PFSK-1 (cell line): ENCODE results near the gene IRAK1BP1.

Experiments
- POLR2AphosphoS5 ChIP-seq: IDR thresholded peaks from 2 replicates; pipeline ENCODE4 v1.6.1; 2012; ENCODE audit warnings: low read depth, mild to moderate bottlenecking, control low read depth, low read length, moderate library complexity
- REST ChIP-seq, 2 experiments: IDR thresholded peaks; 2 replicates each; pipeline versions ENCODE4 v1.6.1 to v1.8.0; 2011 to 2012; ENCODE audit warnings: low read depth in 2 of 2, low read length in 2 of 2, control low read depth in 1 of 2, inconsistent platforms in 1 of 2, mild to moderate bottlenecking in 1 of 2, moderate library complexity in 1 of 2; ENCODE audit not compliant: insufficient read depth in 1 of 2
- SIN3A ChIP-seq: IDR thresholded peaks from 2 replicates; pipeline ENCODE4 v1.6.1; 2012; ENCODE audit warnings: mild to moderate bottlenecking, low read length, moderate library complexity, borderline replicate concordance; ENCODE audit not compliant: insufficient read depth
- TAF1 ChIP-seq: IDR thresholded peaks from 2 replicates; pipeline ENCODE4 v1.6.1; 2012; ENCODE audit warnings: low read length, control low read depth, borderline replicate concordance; ENCODE audit not compliant: insufficient read depth

- TF ChIP-seq POLR2AphosphoS5 (no peak), REST (IDR thresholded peaks at IDR 0.05; ENCODE audit: insufficient read depth in 1 of 2, low read depth in 2 of 2, low read length in 2 of 2) (no peak), SIN3A (no peak), TAF1 (no peak)
Measured at GRCh38 chr6:78841111-78841510, 26.2 kb upstream of the IRAK1BP1 start.
